Neural progenitor cell (in vitro differentiated cells): ENCODE results near the gene HOXC4.

Experiments
- EZH2 ChIP-seq: fragments of 200-600 bp; sonication (generic); IDR thresholded peaks from 2 replicates; pipeline ENCODE4 v1.6.1; 2017; ENCODE audit warnings: antibody characterized with exemption, mild to moderate bottlenecking, moderate library complexity
- EZH2phosphoT487 ChIP-seq: fragments of 200-600 bp; sonication (generic); IDR thresholded peaks from 2 replicates; pipeline ENCODE4 v1.6.1; 2017; ENCODE audit warnings: antibody characterized with exemption
- TF ChIP-seq, protein P1 (sequence below): fragments of 200-600 bp; sonication (generic); IDR thresholded peaks from 2 replicates; pipeline ENCODE4 v1.5.1; 2017; ENCODE audit warnings: antibody characterized with exemption, mild to moderate bottlenecking

DNA sequence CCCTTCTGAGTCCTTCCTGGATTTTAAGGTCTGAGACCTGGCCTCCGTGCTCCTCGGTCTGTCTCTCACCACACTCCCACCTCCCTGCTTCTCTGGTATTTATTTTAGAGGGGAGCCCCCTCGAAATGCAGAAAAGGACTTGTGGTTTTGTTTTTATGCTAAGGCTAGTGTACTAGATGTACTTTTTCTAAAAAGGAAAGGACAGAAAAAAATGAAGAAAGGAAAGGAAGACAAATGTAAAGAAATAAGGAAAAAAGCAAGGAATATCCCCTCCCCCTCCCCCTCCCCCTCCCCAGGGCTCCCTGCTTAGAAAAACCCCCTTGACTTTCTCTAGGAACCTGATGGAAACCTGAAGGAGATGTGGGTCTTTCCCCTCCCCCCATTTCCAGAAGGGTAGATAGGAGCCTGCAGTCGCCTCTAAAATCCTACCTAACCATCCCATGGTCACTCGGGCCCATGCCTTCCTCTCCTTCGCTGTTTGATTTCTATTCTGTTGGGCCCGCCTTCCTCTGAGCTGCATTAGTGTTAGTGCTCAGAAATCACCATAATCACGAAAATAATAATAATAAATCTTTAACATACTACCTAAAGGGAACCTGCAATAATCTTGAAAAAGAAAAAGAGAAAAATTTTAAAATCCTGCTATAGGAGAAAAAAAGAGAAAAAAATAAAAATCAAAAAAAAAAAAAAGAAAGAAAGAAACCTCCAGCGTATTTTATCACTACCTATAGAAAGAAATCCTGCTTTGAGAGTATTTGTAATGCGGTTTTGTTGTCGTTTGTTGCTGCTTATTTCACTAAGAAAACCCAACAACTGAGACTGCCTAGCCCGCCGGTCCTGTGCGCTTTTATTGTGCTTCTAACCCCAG is 41.7 kb upstream of the HOXC4 start:
- TF ChIP-seq, protein P1, sequence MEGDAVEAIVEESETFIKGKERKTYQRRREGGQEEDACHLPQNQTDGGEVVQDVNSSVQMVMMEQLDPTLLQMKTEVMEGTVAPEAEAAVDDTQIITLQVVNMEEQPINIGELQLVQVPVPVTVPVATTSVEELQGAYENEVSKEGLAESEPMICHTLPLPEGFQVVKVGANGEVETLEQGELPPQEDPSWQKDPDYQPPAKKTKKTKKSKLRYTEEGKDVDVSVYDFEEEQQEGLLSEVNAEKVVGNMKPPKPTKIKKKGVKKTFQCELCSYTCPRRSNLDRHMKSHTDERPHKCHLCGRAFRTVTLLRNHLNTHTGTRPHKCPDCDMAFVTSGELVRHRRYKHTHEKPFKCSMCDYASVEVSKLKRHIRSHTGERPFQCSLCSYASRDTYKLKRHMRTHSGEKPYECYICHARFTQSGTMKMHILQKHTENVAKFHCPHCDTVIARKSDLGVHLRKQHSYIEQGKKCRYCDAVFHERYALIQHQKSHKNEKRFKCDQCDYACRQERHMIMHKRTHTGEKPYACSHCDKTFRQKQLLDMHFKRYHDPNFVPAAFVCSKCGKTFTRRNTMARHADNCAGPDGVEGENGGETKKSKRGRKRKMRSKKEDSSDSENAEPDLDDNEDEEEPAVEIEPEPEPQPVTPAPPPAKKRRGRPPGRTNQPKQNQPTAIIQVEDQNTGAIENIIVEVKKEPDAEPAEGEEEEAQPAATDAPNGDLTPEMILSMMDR: no peak
- TF ChIP-seq EZH2 (no peak), EZH2phosphoT487 (peak; percentile 55)
